Nucleus accumbens (tissue), 56 donors: Measurements from ENCODE around the gene AHRR.

Source experiments
- DNase-seq, 56 donors: peaks; one replicate each; lab custom pipeline; 2025; lab: John Stamatoyannopoulos, UW

Gene AHRR

GRCh38 chr5:435961-436640, 114.6 kb downstream of the AHRR start:
- no peak for DNase-seq

- DNase-seq = no peak
These were observed 115.1 kb downstream of the AHRR start for GRCh38 chr5:436641-436975.

DNA sequence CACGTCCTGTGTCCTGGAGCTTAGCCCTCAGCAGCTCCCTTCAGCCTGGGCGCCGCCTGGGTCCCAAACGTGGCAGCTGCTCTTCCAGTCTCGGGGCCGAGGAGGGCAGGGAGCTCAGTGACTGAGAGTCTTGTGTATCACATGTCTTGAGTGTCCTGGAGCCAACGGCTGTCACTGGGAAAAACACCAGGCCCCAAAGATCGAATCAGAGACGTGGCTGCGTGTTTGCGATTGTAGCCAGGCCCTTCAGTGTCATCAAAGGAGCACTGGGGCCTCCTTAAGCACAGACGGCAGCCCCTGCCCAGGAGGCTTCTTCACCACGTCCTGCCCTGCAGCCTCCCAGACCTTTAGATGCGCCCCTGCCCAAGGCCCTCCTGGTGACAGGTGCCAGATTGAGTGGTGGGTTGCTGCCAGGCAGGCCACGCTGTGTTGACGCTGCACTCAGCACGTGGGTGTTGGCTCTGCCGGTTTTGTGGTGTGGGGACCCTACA, 115.8 kb downstream of the AHRR start:
- DNase-seq = no peak

DNA sequence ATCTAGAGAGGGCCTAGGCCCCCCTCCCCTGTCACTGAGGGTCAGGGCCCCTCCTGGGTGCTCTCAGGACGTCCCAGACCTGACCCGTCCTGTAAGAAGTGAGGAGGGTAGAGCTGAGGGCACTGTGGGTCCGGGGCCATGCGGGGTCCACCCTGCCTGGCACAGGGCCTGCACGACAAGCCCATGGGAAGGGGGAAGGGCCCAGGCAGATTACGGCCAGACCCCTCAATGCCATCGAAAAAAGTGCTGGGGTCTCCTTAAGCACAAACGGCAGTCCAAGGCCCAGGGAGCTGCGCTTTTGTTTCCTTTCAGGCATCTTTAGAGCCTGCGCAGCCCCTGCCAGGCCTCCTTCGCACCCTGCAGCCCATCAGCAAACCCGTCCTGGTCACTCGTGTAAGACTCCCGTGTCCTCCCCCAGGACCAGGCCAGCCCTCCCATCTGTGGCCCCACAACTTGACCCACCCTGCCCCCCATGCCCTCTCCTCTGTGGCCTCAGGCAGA, 117.0 kb downstream of the AHRR start:
- DNase-seq = no peak

GRCh38 chr5:439181-439580, 117.7 kb downstream of the AHRR start:
- DNase-seq = no peak

DNA sequence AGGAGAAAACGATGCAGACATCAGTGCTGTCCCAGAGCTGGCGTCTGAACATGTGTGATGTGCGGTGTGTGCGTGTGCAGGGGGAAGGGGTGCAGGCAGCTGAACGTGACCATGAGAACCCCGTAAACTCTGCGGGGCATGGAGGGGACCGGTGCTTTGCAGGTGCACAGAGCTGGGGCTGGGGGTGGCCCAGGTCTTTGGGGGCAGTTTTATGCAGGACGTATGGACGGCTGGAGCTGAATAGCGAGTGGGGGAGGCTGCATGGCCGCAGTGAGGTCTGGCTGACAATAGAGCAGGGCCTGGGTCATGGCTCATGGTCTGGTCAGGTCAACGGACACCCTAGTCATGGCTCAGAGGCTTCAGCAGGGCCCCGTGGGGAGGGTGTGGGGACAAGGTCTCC, 118.1 kb downstream of the AHRR start:
- no peak for DNase-seq

DNA sequence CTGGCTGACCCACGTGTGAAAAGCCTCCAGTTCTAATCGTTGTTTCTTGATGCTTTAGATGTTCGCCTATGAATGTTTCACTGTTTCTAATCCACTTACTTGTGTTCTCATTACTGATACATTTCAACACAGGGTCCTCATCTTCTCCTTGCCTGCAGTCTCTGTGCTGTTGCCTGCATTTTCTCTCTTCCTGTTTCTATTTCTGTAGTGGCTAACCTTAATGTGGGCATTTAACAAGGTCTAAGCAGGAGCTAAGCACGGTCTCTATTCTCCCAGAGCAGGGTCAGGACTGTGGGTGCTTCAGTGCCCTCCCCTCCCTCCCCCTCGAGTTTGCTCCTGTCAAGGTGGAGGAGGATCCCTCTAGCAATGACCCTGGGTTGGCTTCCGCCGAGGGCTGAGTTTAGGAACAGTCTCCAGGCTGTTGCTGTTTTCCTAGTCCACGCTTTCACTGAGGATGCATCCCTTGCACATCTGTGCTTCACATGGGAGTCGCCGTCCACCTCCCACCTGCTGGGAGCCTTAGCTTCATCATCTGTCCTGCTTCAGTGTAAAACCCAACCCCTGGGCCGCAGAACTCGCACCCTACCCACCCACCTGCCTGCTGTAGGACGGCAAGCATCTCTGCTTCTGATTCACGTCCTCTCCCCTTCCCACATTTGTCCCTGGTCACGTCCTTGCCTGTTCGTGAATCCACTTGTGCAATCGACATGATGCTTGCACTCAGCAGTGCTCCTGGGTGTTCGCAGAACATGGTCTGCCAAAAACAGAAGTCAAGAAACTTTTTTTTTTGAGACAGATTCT, 119.1 kb downstream of the AHRR start:
- no peak for DNase-seq

- DNase-seq = no peak
These were observed 120.5 kb downstream of the AHRR start for GRCh38 chr5:441996-442334.

- peak in 54 of 56 donors; percentile 21 to 85 (median 54) for DNase-seq
These were observed 121.1 kb downstream of the AHRR start, which contains the start of gene EXOC3 for GRCh38 chr5:442335-443238. Gene EXOC3 (plus strand): TSS chr5:443176. CDS start chr5:446206, 3,030 bp downstream.

GRCh38 chr5:443239-444151, 122.0 kb downstream of the AHRR start:
- DNase-seq = peak in 5 of 56 donors; percentile 15 to 62 (median 50)

- DNase-seq = no peak
These were observed 122.7 kb downstream of the AHRR start for GRCh38 chr5:444226-444625.

- no peak for DNase-seq
These were observed 124.1 kb downstream of the AHRR start for GRCh38 chr5:445591-445990.

- no peak for DNase-seq
These were observed 124.8 kb downstream of the AHRR start for GRCh38 chr5:446066-446882.

GRCh38 chr5:446883-447263, 125.4 kb downstream of the AHRR start:
- DNase-seq = no peak

- DNase-seq = peak in 10 of 56 donors; percentile 9 to 50 (median 32)
These were observed 126.0 kb downstream of the AHRR start for GRCh38 chr5:447501-447900.

DNA sequence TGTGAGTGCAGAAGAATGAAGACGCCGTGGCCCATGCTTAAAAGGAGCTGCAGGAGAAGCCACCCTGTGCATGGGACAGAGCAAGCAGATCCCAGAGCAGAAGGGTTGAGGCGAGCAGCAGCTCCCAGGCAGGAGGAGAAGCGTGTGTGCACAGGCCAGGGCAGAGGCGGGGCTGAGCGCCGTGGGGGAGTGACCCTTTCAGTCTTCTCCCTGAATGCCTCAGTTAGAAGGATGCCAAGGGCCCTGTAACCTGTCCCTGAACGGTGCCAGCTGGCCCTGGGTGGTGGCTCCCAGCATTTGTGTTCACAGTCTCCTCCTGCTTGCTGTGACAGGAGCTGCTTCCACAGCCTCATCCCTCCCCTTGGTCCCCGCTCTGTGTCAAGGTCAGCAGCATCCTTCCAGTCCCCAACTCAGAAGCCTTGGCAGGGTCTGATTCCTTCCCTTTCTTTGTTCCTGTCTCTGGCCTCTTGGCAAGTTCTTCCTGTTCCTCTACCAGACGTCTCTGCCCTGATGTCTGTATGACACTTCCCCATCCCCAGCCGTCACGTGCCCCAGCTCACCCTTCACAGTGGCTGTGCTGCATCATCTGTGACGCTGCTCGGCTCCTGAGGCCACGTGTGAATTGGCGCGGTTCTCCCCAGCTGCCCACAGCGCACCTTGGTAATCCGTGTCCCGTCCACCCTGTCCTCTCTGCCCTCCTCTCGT, 126.7 kb downstream of the AHRR start:
- peak in 39 of 56 donors; percentile 22 to 79 (median 58) for DNase-seq

- peak in 36 of 56 donors; percentile 31 to 81 (median 59) for DNase-seq
These were observed 127.2 kb downstream of the AHRR start for GRCh38 chr5:448766-449090.

DNA sequence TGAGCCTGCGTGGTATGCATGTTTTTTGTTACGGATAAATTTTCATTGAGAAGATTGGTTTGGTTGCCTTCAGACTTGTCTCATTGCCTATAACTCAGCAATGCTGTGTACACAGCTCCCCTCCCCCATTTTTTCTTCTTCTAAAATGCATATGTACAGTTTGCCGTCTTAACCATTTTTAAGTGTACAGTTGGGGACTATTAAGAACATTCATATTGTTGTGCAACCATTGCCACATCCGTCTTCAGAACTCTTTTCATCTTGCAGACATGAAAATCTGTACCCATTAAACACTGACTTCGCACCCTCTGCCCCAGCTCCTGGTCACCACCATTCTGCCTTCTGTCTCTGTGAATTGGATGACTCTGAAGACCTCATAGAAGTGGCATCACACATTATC, 127.6 kb downstream of the AHRR start:
- no peak for DNase-seq
